Right lobe of liver (tissue), 6 donors: ENCODE data around the gene STAC3. TPM values are rescaled to one million over a fixed set of nuclear protein-coding genes. Genes with fewer than 3 reads are reported as not detected.

Experiments
- ATAC-seq, 4 donors: fragments of 200-7000 bp; cut with Tn5 transposase; one replicate each; pipeline ENCODE4 v1.9.1; 2020; ENCODE audit warnings: mild to moderate bottlenecking in 4 of 4, moderate library complexity in 4 of 4
- DNase-seq, 3 donors: peaks; one replicate each; pipeline ENCODE4 v3.0.0-alpha.2; 2020
- H3K27ac ChIP-seq, 3 donors: fragments of 200-600 bp; one replicate each; pipeline ENCODE4 v1.8.0; 2022
- H3K27me3 ChIP-seq, 2 donors: fragments of 200-600 bp; one replicate each; pipeline ENCODE4 v1.8.0; 2022
- H3K36me3 ChIP-seq, 4 donors: fragments of 200-600 bp; sonication (generic) in 1 of 4; one replicate each; pipeline versions ENCODE4 v1.5.1 to v1.8.0; 2017 to 2022; ENCODE audit warnings: control low read depth in 1 of 4
- H3K4me1 ChIP-seq, 4 donors: fragments of 200-600 bp; sonication (generic) in 1 of 4; one replicate each; pipeline versions ENCODE4 v1.5.1 to v1.8.0; 2017 to 2022; ENCODE audit warnings: control low read depth in 1 of 4
- H3K4me3 ChIP-seq, 3 donors: fragments of 200-600 bp; one replicate each; pipeline ENCODE4 v1.8.0; 2022
- H3K9me3 ChIP-seq, 4 donors: fragments of 200-600 bp; sonication (generic) in 1 of 4; one replicate each; pipeline versions ENCODE4 v1.5.1 to v1.8.0; 2017 to 2022; ENCODE audit warnings: control low read depth in 1 of 4
- CTCF ChIP-seq, 4 donors: fragments of 200-600 bp in 3 of 4; fragments of 450-650 bp in 1 of 4; IDR thresholded peaks; one replicate each; pipeline versions ENCODE4 v1.5.1 to v1.8.0; 2016 to 2022; ENCODE audit warnings: antibody characterized with exemption in 4 of 4, mild to moderate bottlenecking in 2 of 4
- POLR2A ChIP-seq: fragments of 450-650 bp; IDR thresholded peaks from one replicate; pipeline ENCODE4 v1.6.1; 2017; ENCODE audit warnings: antibody characterized with exemption, mild to moderate bottlenecking
- WGBS: methylation state at CpG from one replicate; pipeline ENCODE4 v1.1.6; 2018; ENCODE audit warnings: low coverage, low lambda C conversion rate; ENCODE audit not compliant: insufficient coverage; ENCODE audit errors: missing lambda C conversion rate; 5-methylcytosine and 5-hydroxymethylcytosine counted together
- intact Hi-C, 2 donors: fragments of 100-400 bp; cut with DNase I; formaldehyde crosslinking; loops; one replicate each; pipeline versions ENCODE4 v1.11.2 to v1.14.1; 2022
- total RNA-seq, 6 experiments: library from RNA; depleted of rRNA in 2 of 6; stranded (reverse); fragments of >200 nt in 2 of 6; fragmentation: NEBNext Ultra II Directional in 3 of 6; extraction: Animal tissue kit (Norgen Biotek cat#: 25700) in 3 of 6; gene quantifications; one replicate each; pipeline versions ENCODE4 v1.1.0 to v1.2.4, GENCODE V29; 2016 to 2023
- donor health status: DM: no; HTN: yes; CAD: no.
- donor health status: DM: no; HTN: no; CAD: no.
- donor health status: DM: no; HTN: no; CAD: no.
- donor health status: DM: no; HTN: yes; CAD: no.
- donor health status: DM: no; HTN: yes; CAD: no.

STAC3 gene
- total RNA-seq, 6 experiments from 2014 or later, result 0.98 to 4.5 (median 1.8) TPM

DNA sequence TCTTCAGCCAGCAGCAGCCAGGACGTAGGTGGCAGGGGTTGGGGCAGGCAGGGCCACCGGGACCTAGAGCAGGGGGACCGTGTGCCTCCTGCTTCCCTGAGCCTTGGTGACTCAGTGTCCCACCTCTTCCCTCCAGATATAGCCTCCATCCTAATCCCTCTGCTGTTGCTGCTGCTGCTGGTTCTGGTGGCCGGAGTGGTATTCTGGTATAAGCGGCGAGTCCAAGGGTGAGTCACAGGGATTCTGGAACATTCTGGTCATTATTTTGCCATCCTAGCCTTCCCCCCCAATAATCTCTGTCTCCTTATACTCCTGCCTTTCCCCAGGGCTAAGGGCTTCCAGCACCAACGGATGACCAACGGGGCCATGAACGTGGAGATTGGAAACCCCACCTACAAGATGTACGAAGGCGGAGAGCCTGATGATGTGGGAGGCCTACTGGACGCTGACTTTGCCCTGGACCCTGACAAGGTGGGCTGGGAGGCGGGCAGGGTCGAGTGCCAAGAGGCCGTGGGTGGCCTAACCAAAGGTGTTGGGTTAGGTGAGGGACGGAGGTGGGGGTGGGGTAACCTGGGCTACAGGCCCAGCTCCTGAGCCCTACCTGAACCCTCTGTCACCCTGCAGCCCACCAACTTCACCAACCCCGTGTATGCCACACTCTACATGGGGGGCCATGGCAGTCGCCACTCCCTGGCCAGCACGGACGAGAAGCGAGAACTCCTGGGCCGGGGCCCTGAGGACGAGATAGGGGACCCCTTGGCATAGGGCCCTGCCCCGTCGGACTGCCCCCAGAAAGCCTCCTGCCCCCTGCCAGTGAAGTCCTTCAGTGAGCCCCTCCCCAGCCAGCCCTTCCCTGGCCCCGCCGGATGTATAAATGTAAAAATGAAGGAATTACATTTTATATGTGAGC lies 38.9 kb downstream of the STAC3 start:
- intact Hi-C loops, result no loop called here
- no peak overlapping the region for H3K4me3 ChIP-seq
- H3K4me1 ChIP-seq, result peaks cover 0 to 9% (median 0%) of the 10 kb centered on the region in 4 donors
- TF ChIP-seq CTCF (IDR thresholded peaks at IDR 0.05), result no peak
- no peak for TF ChIP-seq POLR2A
- no peak overlapping the region for H3K27ac ChIP-seq
- no peaks in the 10 kb centered on the region for H3K9me3 ChIP-seq
- no peak for DNase-seq
- peaks cover 0 to 59% (median 31%) of the 10 kb centered on the region in 4 donors for H3K36me3 ChIP-seq
- WGBS, result 77% methylated on average over 17 of the region's 27 CpGs
- H3K27me3 ChIP-seq, result no peaks in the 10 kb centered on the region
- ATAC-seq, result no peak

DNA sequence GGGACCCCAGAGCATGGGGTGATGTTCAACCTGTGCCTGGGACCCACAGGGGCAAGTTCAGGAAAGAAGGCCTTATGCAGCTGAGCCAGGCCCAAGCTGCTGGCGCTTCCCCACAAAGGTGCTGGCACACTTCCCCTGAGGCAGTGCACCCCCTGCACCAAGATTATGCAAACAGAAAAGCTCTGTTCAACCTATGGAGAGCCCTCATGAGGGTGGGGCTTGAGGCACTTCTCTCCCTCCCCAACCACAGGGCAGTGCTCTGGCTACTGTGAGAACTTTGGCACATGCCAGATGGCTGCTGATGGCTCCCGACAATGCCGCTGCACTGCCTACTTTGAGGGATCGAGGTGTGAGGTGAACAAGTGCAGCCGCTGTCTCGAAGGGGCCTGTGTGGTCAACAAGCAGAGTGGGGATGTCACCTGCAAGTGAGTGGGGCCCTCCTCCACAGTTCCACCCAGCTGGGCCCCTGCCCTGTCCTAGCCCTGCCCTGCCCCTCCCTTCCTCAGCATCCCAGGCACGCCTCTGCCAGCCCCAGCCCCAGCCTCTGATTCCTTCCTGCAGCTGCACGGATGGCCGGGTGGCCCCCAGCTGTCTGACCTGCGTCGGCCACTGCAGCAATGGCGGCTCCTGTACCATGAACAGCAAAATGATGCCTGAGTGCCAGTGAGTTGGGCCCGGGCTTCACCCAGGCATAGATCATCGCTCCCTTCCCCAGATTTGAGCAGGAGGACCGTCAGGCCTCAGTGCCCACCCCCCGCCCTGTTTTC lies 39.9 kb downstream of the STAC3 start:
- DNase-seq, result no peak

DNA sequence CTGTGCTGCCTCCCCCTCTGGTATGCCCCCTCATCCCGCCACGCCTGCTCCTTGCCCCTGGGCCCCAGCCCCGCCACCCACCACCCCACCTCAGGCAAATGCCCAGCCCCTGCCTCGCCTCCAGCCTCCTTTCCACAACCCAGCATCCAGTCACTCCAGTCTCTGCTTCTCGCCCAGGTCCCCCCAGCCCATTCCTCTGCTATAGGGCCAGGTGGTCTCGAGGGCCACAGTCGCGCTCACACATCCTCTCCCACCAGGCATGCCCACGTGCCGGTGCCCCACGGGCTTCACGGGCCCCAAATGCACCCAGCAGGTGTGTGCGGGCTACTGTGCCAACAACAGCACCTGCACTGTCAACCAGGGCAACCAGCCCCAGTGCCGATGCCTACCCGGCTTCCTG lies 40.5 kb downstream of the STAC3 start:
- 96% methylated on average over 5 of the region's 15 CpGs for WGBS
- peaks cover 3 to 75% (median 43%) of the 10 kb centered on the region in 4 donors for H3K36me3 ChIP-seq

More for the DNA sequence above, 39.9 kb downstream of the STAC3 start:
- no peaks in the 10 kb centered on the region for H3K27me3 ChIP-seq
- no peak overlapping the region for H3K4me3 ChIP-seq
- peaks cover 0 to 69% (median 38%) of the 10 kb centered on the region in 4 donors for H3K36me3 ChIP-seq
- H3K27ac ChIP-seq, result no peak overlapping the region
- TF ChIP-seq CTCF (IDR thresholded peaks at IDR 0.05) (no peak), POLR2A (no peak)
- H3K4me1 ChIP-seq, result peaks cover 0 to 1% (median 0%) of the 10 kb centered on the region in 4 donors
- H3K9me3 ChIP-seq, result no peaks in the 10 kb centered on the region
- intact Hi-C loops, result no loop called here
- 60% methylated on average over 1 of the region's 16 CpGs for WGBS
- no peak for ATAC-seq

DNA sequence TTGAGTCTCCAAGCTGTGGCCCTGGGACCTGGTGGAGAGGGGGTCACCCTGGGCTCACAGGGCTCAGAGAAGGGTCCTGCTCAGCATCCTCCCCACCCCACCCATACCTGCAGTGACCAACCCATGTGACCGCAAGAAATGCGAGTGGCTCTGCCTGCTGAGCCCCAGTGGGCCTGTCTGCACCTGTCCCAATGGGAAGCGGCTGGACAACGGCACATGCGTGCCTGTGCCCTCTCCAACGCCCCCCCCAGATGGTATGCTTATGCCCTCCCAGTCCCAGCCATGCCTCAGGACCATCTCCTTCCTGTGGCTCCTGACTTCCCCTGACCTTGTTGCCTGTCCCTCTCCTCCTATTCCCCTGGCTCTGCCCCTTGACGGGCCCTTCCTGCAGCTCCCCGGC lies 41.1 kb downstream of the STAC3 start:
- ATAC-seq, result no peak
- no peaks in the 10 kb centered on the region for H3K4me1 ChIP-seq
- H3K9me3 ChIP-seq, result no peaks in the 10 kb centered on the region
- TF ChIP-seq CTCF (IDR thresholded peaks at IDR 0.05) (no peak), POLR2A (no peak)
- DNase-seq, result no peak
- no peak overlapping the region for H3K4me3 ChIP-seq
- H3K27ac ChIP-seq, result no peak overlapping the region
- WGBS, result no CpG with 5 or more reads among the region's 8 CpGs
- H3K27me3 ChIP-seq, result no peaks in the 10 kb centered on the region
- intact Hi-C loops, result loop anchor here in 1 of 2 donors (5.0 kb wide), 1 partner anchor 32 kb away; no protein-coding TSS in a partner anchor
- H3K36me3 ChIP-seq, result peaks cover 5 to 80% (median 45%) of the 10 kb centered on the region in 4 donors

More for the DNA sequence above, 40.5 kb downstream of the STAC3 start:
- no peak for TF ChIP-seq CTCF (IDR thresholded peaks at IDR 0.05)
- TF ChIP-seq POLR2A, result no peak
- ATAC-seq (no peak), DNase-seq (no peak)
- Histone ChIP-seq H3K4me1 (no peaks in the 10 kb centered on the region), H3K27me3 (no peaks in the 10 kb centered on the region), H3K9me3 (no peaks in the 10 kb centered on the region), H3K4me3 (no peak overlapping the region), H3K27ac (no peak overlapping the region)
- intact Hi-C loops, result no loop called here
